Fibroblast of pulmonary artery (primary cell): Measurements from ENCODE around the gene CIAO3.
"Not testable (repeated sequence)": the region's sequence is repeated elsewhere in the genome, so short reads cannot be mapped to it uniquely, and the experiment has no call there.

ENCODE experiments used
- DNase-seq: peaks from one replicate; pipeline ENCODE4 v3.0.0-alpha.2; 2010; ENCODE audit warnings: low read depth
- H3K4me3 ChIP-seq: replicated peaks from 2 replicates; pipeline ENCODE4 v1.5.1; 2011; ENCODE audit warnings: low read depth, mild to moderate bottlenecking, control low read depth, low read length, moderate library complexity
- CTCF ChIP-seq: IDR thresholded peaks from 2 replicates; pipeline ENCODE4 v1.5.1; 2011; ENCODE audit warnings: mild to moderate bottlenecking, control low read depth, low read length, inconsistent platforms; ENCODE audit errors: missing control alignments

Gene CIAO3

GRCh38 chr16:759110-759910 is 18.5 kb upstream of the CIAO3 start:
- no peak overlapping the region for H3K4me3 ChIP-seq

GRCh38 chr16:756428-756827 is 15.6 kb upstream of the CIAO3 start:
- TF ChIP-seq CTCF, result no peak

More at GRCh38 chr16:759110-759910, 18.5 kb upstream of the CIAO3 start:
- DNase-seq, result no peak
- no peak for TF ChIP-seq CTCF

DNA sequence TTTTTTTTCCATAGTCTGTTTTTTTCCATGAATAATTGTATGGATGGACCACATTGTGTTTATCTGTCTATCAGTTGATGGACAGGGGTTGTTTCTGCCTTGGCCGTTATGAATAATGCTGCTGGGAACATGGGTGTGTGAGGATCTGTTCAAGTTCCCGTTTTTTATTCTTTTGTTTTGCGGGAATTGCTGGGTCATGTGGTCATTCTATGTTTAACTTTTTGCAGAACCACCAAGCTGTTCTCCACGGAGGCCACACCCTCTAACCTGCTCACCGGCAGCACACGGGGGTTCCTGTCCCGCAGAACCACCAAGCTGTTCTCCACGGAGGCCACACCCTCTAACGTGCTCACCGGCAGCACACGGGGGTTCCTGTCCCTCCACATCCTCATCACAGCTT is 13.9 kb upstream of the CIAO3 start:
- H3K4me3 ChIP-seq, result no peak overlapping the region
- TF ChIP-seq CTCF, result no peak
- DNase-seq, result no peak

More at GRCh38 chr16:756428-756827, 15.6 kb upstream of the CIAO3 start:
- DNase-seq, result no peak
- H3K4me3 ChIP-seq, result no peak overlapping the region

DNA sequence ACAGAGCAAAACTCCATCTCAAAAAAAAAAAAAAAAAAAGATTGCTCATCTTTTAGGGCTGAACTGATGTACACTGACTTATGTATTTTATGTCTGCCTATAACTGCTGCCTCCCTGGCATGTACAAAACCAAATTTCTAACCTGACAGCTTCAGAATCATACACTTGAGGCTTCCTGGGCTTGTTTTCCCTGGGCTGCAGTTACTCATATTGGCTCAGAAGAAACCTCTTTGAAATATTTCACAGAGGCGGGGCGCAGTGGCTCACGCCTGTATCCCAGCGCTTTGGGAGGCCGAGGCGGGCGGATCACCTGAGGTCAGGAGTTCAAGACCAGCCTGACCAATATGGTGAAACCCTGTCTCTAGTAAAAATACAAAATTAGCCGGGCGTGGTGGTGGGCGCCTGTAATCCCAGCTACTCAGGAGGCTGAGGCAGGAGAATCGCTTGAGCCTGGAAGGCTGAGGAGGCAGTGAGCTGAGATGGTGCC is 13.4 kb upstream of the CIAO3 start:
- not testable (repeated sequence) for H3K4me3 ChIP-seq, DNase-seq

- H3K4me3 ChIP-seq, result no peak overlapping the region
- DNase-seq, result no peak
- TF ChIP-seq CTCF, result no peak
Observed at GRCh38 chr16:752007-752312, 11.2 kb upstream of the CIAO3 start.

GRCh38 chr16:751152-752006 is 10.6 kb upstream of the CIAO3 start:
- TF ChIP-seq CTCF, result no peak
- DNase-seq, result no peak
- H3K4me3 ChIP-seq, result no peak overlapping the region

- no peak for DNase-seq
- no peak for TF ChIP-seq CTCF
- no peak overlapping the region for H3K4me3 ChIP-seq
Observed at GRCh38 chr16:750485-750884, 9.7 kb upstream of the CIAO3 start.
